GM11168 (cell line): ENCODE measurements around the gene SMTN.

Experiments used
- in situ Hi-C: fragments of 300-500 bp; cut with MboI; formaldehyde crosslinking; loops from one replicate; pipeline ENCODE4 v1.12.0; 2022; ENCODE audit warnings: low sequenced_read_pairs; ENCODE audit not compliant: unreplicated experiment

Gene SMTN

DNA sequence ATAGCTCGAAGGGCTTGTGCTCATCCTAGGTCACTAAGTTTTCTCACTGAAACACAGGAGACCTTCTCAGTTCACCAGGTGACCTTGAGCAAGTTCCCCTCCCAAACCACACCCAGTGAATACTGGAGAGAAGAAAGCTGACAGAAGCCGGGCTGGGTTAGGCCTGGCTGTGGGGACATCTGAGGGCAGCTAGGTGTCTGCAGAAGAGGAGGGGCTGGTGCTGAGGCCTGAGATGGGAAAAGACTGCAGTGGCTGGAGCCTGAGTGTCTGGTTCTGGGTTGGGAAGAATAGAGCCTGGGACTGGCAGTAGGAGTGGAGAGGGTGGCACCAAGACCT is 41.0 kb downstream of the SMTN start:
- in situ Hi-C loops, result no loop called here

DNA sequence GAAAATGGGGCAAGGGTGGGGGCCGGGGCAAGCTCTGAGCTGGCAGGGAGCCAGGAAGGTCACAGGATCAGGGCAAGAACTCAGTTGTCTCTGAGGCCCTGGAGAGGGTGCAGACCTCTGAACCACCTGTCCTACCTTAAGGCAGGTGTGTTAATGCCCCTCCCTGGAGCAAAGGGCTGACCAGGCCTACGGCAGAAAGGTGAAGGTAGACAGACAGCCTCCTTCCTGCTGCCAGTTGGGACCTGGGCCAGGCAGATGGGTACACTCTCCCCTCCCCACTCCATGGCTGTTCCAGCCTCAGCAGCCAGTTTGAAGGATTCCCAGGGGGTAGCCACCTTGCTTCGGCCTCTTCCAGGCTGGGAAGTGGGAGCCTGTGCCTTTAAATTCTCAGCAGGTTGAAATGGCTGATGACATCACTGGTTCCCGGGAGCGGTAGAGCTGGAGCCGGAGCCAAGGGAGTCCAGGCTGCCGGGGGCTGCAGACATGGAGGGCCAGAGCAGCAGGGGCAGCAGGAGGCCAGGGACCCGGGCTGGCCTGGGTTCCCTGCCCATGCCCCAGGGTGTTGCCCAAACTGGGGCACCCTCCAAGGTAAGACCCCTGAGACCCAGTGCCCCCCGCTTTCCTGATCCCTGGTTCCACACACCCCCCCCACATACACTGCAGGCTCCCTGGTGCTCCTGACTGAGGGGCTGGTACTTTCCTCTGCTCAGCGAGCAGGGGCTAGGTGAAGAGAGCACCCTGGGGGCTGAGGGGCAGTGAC is 41.6 kb downstream of the SMTN start, which contains the start of gene INPP5J:
TSS of gene INPP5J (plus strand) at position 435 of the 760 bp plus-strand sequence. CDS start at position 484, 49 bp downstream.
- in situ Hi-C loops, result no loop called here

DNA sequence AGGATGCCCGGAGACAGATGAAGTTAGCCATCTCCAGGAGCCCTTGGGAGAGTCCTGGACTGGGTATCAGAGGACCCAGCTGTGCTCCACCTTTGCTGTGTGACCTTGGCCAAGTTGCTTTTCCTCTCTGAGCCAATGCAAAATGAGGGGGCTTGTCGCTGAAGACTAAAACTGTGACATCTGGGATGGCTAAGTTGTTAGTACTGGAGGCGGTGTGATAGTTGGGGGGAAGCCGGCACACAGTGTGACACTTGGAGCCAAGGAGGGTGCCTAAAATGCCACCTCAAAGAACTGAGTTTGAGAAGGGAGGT is 42.1 kb downstream of the SMTN start:
- in situ Hi-C loops, result no loop called here

DNA sequence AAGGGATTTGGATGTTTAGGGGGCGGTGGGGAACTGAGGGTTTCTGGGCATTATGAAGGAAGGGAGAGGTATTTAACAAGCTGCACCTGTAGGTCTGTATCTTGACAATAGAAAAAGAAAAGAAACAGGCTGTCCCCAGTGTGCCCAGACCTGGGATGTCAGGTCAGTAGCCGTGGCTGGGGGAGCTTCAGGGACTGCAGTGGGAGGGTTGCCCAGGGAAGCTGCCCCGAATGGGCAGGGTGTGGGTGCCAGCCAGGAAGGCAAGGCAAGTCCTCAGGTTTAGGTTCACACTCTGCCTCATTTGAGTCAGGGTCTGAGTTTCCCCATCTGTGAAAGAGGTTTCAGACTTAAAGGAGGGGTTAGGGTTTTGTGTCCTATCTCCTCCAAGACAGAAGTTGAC is 43.2 kb downstream of the SMTN start:
- in situ Hi-C loops, result no loop called here

DNA sequence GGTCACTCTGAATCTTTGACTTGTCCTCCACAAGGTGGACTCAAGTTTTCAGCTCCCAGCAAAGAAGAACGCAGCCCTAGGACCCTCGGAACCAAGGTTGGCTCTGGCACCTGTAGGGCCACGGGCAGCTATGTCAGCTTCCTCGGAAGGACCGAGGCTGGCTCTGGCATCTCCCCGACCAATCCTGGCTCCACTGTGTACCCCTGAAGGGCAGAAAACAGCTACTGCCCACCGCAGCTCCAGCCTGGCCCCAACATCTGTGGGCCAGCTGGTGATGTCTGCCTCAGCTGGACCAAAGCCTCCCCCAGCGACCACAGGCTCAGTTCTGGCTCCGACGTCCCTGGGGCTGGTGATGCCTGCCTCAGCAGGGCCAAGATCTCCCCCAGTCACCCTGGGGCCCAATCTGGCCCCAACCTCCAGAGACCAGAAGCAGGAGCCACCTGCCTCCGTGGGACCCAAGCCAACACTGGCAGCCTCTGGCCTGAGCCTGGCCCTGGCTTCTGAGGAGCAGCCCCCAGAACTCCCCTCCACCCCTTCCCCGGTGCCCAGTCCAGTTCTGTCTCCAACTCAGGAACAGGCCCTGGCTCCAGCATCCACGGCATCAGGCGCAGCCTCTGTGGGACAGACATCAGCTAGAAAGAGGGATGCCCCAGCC is 43.8 kb downstream of the SMTN start:
- in situ Hi-C loops, result no loop called here

DNA sequence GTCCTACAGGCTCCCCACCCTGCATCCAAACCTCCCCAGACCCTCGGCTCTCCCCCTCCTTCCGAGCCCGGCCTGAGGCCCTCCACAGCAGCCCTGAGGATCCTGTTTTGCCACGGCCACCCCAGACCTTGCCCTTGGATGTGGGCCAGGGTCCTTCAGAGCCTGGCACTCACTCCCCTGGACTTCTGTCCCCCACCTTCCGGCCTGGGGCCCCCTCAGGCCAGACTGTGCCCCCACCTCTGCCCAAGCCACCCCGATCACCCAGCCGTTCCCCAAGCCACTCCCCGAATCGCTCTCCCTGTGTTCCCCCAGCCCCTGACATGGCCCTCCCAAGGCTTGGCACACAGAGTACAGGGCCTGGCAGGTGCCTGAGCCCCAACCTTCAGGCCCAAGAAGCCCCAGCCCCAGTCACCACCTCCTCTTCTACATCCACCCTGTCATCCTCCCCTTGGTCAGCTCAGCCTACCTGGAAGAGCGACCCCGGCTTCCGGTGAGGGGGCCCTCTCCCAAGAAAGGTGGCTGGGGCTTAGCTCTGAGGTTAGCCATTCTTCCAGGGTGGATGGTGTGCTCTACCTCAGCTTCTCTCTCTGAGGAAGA is 44.5 kb downstream of the SMTN start:
- in situ Hi-C loops, result no loop called here

DNA sequence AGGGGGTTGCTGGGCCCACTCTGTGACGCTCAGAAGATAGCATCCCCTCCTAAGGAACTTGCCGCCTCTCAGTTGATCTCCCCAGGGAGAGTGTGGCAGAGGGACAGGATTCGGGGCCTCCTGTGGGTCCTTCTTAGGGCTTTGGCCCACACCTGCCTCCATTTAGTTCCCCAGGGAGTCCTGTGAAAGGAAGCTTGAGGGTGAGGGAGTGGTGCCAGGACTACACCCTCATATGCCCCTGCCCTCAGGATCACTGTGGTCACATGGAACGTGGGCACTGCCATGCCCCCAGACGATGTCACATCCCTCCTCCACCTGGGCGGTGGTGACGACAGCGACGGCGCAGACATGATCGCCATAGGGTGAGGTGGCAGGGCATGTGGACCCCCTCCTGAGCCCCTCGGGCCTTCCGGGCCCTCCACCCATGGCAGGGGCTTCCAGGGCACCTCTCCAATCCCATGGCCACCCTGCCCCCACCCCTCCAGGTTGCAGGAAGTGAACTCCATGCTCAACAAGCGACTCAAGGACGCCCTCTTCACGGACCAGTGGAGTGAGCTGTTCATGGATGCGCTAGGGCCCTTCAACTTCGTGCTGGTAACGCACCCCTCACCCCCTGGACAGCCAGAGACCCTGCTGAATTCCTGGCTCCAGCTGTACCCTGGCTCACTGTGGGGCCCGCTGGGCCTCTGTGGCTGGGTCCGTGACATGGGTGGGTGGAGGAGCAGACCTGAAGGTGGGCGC is 45.2 kb downstream of the SMTN start:
- in situ Hi-C loops, result no loop called here

DNA sequence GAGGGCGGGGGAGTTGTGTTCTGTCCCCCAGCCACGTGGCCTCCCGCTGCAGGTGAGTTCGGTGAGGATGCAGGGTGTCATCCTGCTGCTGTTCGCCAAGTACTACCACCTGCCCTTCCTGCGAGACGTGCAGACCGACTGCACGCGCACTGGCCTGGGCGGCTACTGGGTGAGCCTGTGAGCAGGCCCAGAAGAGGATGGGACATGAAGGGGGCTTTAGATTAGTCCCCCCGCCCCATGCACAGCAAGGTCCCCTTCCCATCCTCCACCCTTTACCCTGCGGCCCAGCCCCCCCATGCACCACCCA is 45.7 kb downstream of the SMTN start:
- in situ Hi-C loops, result no loop called here

DNA sequence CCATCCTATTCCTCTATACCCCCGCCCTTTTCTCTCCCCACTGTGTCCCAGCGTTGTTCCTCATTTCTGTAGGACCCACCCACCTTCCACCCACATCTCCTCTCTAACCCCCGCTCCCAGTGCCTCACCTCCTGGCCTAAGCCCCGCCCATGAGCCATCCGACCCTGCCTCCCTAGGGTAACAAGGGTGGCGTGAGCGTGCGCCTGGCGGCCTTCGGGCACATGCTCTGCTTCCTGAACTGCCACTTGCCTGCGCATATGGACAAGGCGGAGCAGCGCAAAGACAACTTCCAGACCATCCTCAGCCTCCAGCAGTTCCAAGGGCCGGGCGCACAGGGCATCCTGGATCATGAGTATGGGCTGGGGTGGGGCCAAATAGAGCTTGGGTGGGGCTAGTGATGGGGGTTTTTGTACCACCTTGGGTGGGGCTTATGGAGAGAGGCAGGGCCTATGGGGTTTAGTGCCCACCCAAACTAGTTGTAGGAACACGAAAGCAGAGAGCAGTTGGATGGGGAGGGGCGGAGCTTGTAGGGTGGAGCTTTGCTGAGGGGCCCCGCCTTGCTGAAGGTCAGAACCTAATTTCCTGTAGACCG is 46.2 kb downstream of the SMTN start:
- in situ Hi-C loops, result no loop called here

DNA sequence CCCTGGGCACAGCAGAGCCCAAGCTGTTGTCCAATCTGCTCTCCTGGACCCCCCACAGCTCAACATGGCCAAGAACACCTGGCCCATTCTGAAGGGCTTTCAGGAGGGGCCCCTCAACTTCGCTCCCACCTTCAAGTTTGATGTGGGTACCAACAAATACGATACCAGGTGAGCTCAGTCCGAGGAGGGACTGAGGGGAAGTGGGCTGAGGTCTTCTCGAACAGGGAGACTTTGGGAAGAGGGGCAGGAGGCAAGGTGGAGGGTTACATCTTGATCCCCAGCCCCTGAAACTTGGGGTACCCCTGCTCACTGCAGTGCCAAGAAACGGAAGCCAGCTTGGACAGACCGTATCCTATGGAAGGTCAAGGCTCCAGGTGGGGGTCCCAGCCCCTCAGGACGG is 47.0 kb downstream of the SMTN start:
- in situ Hi-C loops, result no loop called here

DNA sequence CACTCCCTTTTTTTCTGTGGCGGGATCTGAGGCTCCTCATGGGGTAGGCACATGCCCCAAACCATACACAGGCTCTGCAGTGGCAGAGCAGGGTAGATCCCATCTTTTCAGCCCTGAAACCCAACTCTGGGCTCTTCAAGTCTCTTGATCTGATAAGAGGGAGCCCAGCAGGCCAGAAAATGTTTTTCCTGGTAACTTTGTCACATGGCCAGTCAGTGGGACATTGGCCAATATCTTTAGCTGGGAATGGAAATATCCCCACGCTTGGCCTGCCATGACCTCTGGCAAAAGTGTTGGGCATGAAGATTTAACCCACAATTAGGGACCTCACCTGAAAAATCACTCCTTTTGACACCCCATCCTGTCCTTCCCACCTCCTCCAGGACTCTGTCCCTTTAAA is 49.8 kb downstream of the SMTN start:
- in situ Hi-C loops, result no loop called here

DNA sequence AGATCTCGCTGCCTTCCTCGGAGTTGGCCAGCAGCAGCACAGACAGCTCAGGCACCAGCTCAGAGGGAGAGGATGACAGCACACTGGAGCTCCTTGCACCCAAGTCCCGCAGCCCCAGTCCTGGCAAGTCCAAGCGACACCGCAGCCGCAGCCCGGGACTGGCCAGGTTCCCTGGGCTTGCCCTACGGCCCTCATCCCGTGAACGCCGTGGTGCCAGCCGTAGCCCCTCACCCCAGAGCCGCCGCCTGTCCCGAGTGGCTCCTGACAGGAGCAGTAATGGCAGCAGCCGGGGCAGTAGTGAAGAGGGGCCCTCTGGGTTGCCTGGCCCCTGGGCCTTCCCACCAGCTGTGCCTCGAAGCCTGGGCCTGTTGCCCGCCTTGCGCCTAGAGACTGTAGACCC is 52.8 kb downstream of the SMTN start:
- in situ Hi-C loops, result no loop called here

DNA sequence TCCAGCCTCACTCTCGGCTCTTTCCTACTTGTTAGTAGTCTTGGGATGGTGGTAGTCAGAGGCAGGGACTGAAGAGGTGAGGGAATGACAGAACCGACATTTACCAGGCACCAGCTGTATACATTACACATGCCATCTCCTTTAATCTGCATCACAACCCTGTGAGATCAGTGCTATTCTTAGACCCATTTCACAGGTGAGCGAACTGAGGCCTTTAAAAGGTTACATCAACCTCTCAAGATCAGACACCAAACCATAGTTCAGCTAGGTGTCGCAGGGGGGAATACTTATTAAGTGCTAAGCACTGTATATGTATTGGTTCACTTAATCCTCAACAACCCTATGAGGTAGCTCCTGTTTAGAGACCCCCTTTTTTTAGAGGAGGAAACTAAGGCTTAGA is 53.6 kb downstream of the SMTN start:
- in situ Hi-C loops, result no loop called here

DNA sequence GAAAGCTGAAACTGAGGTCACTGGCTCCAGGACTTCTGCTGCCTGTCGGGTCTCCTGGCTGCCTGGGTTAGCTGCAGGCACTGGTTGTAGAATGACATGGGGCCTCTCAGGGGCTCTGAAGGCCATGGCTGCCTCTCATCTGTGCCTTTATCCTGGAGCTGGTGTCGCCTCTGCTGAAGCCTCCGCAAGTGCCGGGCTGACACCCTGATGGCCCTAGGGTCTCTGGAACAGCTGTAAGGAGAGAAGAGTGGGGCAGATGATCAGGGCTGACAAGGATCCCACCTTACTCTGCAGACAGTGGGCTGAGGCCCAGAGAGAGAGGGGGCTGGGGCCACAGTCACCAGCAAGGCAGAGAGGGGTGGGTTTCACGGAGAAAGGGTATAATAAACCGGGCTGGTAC is 54.6 kb downstream of the SMTN start:
- in situ Hi-C loops, result no loop called here

DNA sequence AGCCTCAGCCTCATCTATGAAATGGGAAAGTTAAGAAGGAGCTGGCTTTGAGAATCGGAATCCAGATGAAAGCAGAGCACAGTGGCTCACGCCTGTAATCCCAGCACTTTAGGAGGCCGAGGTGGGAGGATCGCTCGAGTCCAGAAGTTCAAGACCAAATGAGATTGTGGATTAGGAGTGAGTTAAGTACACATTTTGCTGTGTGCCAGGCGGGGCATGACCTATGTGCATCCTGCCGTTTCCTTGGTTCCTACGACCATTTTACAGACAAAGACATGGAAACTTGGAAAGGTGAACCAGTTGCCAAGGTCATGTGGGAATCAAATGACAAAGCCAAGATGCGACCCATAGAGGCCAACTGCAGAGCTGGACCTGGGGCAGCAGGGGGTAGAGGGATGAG is 55.0 kb downstream of the SMTN start:
- in situ Hi-C loops, result no loop called here

DNA sequence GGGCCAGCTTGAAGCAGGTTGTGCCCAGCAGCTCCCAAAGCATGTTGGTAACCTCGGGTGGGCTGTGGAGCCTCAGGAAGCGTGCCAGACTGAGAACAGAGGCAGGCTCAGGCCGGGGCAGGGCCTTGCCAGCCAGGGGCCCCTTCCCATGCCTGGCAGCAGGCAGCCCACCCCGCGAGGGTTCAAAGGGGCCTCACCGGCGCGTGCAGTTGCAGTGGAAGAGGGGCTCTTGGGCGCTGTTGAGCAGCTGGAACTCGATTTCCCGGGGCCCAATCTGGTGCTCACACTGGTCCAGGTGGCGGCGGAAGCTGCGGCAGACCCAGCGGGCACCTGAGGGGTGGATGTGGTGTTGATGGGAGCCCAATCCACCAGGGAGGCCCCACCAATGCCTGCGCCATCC is 55.6 kb downstream of the SMTN start:
- in situ Hi-C loops, result no loop called here

DNA sequence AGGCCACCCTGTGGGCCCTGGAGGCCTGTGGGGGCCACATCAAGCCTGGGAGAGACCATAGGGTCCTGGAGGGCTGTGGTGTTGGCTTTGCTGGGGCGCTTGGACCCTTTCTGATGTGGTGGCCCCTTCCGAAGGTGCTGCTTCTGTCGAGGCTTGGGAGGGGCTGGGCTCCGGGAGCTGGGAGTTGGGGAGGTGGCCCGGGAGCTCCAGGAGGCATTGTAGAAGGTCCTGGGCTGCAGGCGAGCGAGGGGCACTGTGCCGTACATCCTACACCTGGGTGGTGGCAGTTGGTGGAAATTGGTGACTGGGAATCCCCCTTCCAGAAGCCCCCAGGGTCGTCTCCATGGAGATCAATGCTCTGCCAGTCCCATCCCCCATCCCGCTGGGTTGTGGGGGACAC is 56.6 kb downstream of the SMTN start:
- in situ Hi-C loops, result no loop called here

DNA sequence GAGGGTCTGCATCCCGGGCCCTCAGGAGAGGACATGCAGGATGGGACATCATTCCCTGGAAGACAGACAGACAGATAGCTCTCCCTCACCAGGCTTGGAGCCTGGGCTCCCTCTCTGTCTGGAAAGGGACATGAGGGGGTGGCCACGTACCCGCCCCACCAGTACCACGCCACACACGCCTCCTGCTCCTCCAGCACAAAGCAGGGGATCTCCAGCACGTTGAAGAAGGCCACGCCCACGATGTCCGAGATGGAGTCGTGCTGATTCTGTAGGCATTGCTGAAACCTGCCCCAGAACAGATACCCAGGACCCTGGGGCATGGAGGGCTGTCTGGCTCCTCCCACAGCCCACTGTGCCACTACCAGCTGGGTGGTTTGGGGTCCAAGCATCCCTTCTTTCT is 57.0 kb downstream of the SMTN start:
- in situ Hi-C loops, result no loop called here

DNA sequence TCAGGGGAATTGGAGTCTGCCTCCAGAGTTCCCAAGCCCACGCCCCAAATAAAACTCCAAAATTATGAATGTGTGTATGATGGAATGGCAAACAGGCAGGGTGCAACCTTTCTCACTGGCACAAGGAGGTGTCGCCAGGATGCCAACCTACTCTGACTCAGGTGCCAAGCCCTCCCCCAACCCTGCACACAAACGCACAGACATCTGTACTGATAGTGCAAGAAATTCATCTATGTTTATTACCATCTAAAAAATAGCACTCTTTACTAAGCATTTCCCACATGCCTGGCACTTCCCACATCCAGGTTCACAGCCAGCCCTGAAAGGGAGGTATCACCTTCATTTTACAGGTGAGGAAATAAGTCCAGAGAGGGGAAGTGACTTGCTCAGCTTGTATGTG is 57.9 kb downstream of the SMTN start:
- in situ Hi-C loops, result no loop called here

DNA sequence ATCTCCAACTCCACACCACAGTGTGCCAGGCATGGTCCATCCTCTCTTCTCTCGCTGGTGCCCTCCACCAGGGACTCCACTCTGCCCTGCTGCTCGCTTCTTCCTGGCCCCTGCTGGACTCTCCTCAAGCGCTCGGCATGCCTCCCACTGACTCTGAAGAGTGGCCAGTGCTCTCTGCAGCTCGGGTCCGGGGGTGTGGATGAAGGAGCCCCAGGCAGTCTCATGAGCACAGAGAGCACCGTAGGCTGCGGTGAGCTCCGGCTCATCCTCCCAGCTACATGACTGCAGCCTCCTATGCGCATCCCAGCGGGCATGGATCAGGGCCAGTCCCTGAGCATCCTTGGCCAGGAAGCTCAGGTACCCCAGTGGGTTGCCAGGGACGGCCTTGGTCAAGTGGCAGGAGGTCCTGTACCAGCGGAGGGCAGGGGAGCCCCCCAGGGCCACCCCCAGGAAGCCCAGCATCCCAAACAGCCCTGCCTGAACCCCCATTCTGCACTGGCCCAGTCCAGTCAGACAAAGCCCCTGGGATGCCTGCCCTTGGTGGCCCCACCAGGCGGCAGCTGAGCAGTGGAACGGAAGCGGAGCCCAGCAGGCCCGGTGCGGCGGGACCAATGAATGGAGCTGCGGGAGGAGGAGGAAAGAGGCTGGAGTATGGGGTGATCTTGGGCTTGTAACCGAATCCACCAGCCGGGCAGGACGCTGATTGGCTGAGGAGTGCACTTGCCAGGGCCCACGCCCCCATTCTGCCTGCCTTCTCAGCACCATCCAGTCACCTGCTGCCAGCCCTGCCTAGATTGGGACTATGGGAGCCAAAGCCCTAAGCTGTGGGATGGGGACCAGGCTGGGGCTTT is 59.0 kb downstream of the SMTN start, which contains the start of gene PLA2G3:
TSS of gene PLA2G3 (minus strand) at position 643 of the 851 bp plus-strand sequence. CDS start at position 489, 154 bp downstream.
- in situ Hi-C loops, result no loop called here
